Esophagus muscularis mucosa (tissue), 4 donors: ENCODE results near the gene DUSP6. TPM values are rescaled to one million over a fixed set of nuclear protein-coding genes. Genes with fewer than 3 reads are reported as not detected.

Experiments used
- DNase-seq: peaks from one replicate; pipeline ENCODE4 v3.0.0-alpha.2; 2017; ENCODE audit errors: extremely low spot score
- H3K27ac ChIP-seq, 4 donors: fragments of 200-600 bp; sonication (generic); replicated peaks in 1 of 4; 1 replicate in 3 of 4; 2 replicates in 1 of 4; pipeline ENCODE4 v1.5.1; 2016 to 2019; ENCODE audit warnings: mild to moderate bottlenecking in 1 of 4
- H3K27me3 ChIP-seq, 4 donors: fragments of 200-600 bp; sonication (generic); one replicate each; pipeline versions ENCODE4 v1.5.1 to v1.6.0; 2016 to 2019
- H3K36me3 ChIP-seq, 4 donors: fragments of 200-600 bp; sonication (generic); one replicate each; pipeline ENCODE4 v1.5.1; 2016 to 2019
- H3K4me1 ChIP-seq, 4 donors: fragments of 200-600 bp; sonication (generic); one replicate each; pipeline ENCODE4 v1.5.1; 2016 to 2019
- H3K4me3 ChIP-seq, 4 donors: fragments of 200-600 bp; sonication (generic); 1 replicate in 2 of 4; 2 replicates in 2 of 4; pipeline ENCODE4 v1.5.1; 2016 to 2019; ENCODE audit warnings: mild to moderate bottlenecking in 4 of 4, moderate library complexity in 1 of 4
- H3K9me3 ChIP-seq, 4 donors: fragments of 200-600 bp; sonication (generic); 1 replicate in 3 of 4; 2 replicates in 1 of 4; pipeline ENCODE4 v1.5.1; 2016 to 2019
- CTCF ChIP-seq, 3 experiments: fragments of 200-600 bp in 2 of 3; fragments of 450-650 bp in 1 of 3; sonication (generic) in 2 of 3; IDR thresholded peaks; one replicate each; pipeline ENCODE4 v1.5.1; 2017 to 2019; ENCODE audit warnings: antibody characterized with exemption in 3 of 3, mild to moderate bottlenecking in 2 of 3, moderate library complexity in 1 of 3
- EP300 ChIP-seq: sonication (generic); formaldehyde crosslinking; IDR thresholded peaks from one replicate; pipeline ENCODE4 v1.6.1; 2017; ENCODE audit warnings: antibody characterized with exemption
- POLR2A ChIP-seq: fragments of 450-650 bp; IDR thresholded peaks from one replicate; pipeline ENCODE4 v1.6.1; 2017; ENCODE audit warnings: antibody characterized with exemption, moderate library complexity, mild to moderate bottlenecking, low read depth
- POLR2AphosphoS5 ChIP-seq, 2 donors: sonication (generic); formaldehyde crosslinking; IDR thresholded peaks; one replicate each; pipeline ENCODE4 v1.6.1; 2017; ENCODE audit warnings: antibody characterized with exemption in 2 of 2
- WGBS: methylation state at CpG from one replicate; pipeline ENCODE4 v1.1.5; 2018; 5-methylcytosine and 5-hydroxymethylcytosine counted together
- intact Hi-C: fragments of 100-400 bp; cut with DNase I; formaldehyde crosslinking; loops from one replicate; pipeline ENCODE4 v1.15.1; 2023
- total RNA-seq, 4 donors: library from RNA; depleted of rRNA; stranded (reverse); fragments of >200 nt; gene quantifications; one replicate each; pipeline versions ENCODE4 v1.1.0 to v1.2.1, GENCODE V29; 2016

Gene DUSP6
- total RNA-seq, 4 donors from 2014 or later: 62.2 to 108 (median 77.4) TPM

DNA sequence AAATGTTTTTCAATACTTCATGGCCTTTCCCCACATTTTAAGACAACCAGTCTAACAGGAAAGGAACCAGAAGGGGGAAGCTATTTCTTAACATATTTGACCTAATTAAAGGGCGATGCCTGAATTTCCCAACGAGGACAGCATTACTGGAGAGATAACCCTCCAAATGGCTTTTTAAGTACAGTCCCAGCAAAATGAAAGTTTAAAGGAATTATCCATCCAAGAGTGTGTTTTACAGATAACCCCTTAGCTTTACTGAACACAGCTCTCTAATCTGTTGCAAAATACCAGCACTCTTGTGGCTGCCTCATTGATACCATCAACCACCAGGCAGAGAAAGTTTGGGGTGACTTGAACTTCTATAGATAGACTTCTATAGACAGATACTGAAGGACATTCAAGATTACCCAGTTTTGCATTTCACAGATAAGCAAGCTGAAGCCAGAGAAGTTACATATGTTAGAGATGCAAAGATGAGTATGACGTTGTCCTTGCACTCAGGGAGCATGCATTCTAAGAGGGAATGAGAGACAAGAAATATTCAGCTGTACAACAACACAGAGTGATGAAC lies 41.3 kb upstream of the DUSP6 start:
- Histone ChIP-seq H3K4me1 (peaks cover 18 to 37% (median 21%) of the 10 kb centered on the region in 4 donors), H3K9me3 (no peaks in the 10 kb centered on the region), H3K36me3 (no peaks in the 10 kb centered on the region), H3K27me3 (no peaks in the 10 kb centered on the region), H3K27ac (no peak overlapping the region), H3K4me3 (no peak overlapping the region)
- WGBS: 72% methylated on average over 3 of the region's 3 CpGs
- TF ChIP-seq POLR2AphosphoS5 (IDR thresholded peaks at IDR 0.05) (no peak), CTCF (IDR thresholded peaks at IDR 0.05) (no peak), EP300 (no peak), POLR2A (no peak)
- intact Hi-C loops: no loop called here
- DNase-seq: no peak

DNA sequence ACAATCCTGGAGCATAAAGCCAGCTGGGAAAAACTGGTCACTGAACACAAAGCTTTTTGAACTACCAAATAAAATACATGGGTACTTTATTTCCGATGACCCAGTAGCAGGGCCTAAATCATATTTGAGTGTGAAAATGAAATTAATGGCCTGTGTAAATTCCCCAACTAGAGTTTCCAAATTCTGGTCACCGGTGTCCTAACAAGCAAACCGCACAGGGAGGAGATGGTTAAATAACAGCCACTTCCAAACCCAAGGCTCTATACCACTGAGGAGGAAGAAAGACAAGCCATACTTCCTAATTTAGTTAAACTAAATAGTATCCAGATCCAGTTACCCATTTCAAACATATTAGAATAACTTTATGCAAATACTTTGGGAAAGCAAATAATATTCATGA lies 40.1 kb upstream of the DUSP6 start:
- no peak for TF ChIP-seq EP300
- TF ChIP-seq CTCF (IDR thresholded peaks at IDR 0.05): no peak
- TF ChIP-seq POLR2A: no peak
- TF ChIP-seq POLR2AphosphoS5 (IDR thresholded peaks at IDR 0.05): no peak

GRCh38 chr12:89391726-89392336 lies 39.5 kb upstream of the DUSP6 start:
- H3K9me3 ChIP-seq: no peaks in the 10 kb centered on the region
- 94% methylated on average over 6 of the region's 6 CpGs for WGBS
- intact Hi-C loops: no loop called here
- no peaks in the 10 kb centered on the region for H3K36me3 ChIP-seq
- no peak overlapping the region for H3K27ac ChIP-seq
- peaks cover 20 to 42% (median 24%) of the 10 kb centered on the region in 4 donors for H3K4me1 ChIP-seq
- H3K27me3 ChIP-seq: no peaks in the 10 kb centered on the region
- TF ChIP-seq POLR2AphosphoS5 (IDR thresholded peaks at IDR 0.05) (no peak), EP300 (no peak), CTCF (IDR thresholded peaks at IDR 0.05) (no peak)
- no peak overlapping the region for H3K4me3 ChIP-seq
- no peak for DNase-seq

More for the DNA sequence above, 40.1 kb upstream of the DUSP6 start:
- 91% methylated on average over 3 of the region's 3 CpGs for WGBS
- intact Hi-C loops: no loop called here
- no peak for DNase-seq
- H3K27ac ChIP-seq: no peak overlapping the region
- no peak overlapping the region for H3K4me3 ChIP-seq
- H3K36me3 ChIP-seq: no peaks in the 10 kb centered on the region
- H3K27me3 ChIP-seq: no peaks in the 10 kb centered on the region
- no peaks in the 10 kb centered on the region for H3K9me3 ChIP-seq
- H3K4me1 ChIP-seq: peaks cover 18 to 37% (median 21%) of the 10 kb centered on the region in 4 donors

DNA sequence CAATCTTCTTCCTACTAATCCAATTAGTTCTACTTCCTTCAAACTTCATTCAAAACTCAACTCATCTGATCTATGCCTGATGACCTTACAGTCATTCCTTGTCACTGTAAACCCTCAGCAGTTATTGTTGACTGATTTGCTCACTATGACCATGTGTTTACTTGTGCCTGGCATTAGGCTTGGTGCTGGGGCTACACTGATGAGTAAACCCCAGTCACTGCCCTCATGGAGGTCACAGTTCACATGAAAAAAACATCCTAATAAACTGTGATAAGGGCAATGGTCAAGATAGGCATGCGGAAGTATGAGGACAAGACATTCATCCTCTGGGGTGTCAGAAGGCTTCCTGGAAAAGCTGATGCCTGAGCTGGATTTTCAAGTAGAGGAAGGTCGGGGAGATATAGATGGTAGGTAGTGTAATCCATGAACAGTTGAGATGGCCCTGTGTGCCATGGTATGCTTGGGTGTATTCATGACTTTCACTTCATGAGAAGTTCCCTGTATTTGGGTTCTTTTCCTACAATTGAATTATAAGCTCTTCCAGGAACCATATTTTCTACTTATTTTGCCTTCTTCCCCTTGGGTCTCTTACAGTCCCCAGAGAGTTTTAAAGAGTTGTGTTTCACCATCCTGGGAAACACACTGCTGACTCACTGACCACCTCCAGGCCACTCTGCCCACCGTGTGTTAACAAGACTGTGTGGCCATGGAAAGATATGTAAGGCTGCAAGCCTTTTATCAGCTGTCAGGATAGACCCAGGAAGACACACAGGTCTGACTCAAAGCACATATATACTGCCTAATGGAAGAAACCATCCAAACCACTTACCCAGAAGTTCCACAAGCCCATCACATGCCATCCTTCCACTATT lies 38.7 kb upstream of the DUSP6 start:
- H3K4me3 ChIP-seq: no peak overlapping the region
- no peak for DNase-seq
- no peaks in the 10 kb centered on the region for H3K27me3 ChIP-seq
- intact Hi-C loops: no loop called here
- peaks cover 24 to 46% (median 31%) of the 10 kb centered on the region in 4 donors for H3K4me1 ChIP-seq
- peak overlapping the region; percentile 12 to 66 (median 54) for H3K27ac ChIP-seq
- WGBS: 88% methylated on average over 3 of the region's 3 CpGs
- no peak for TF ChIP-seq POLR2A
- no peak for TF ChIP-seq EP300
- no peak for TF ChIP-seq POLR2AphosphoS5 (IDR thresholded peaks at IDR 0.05)
- no peak for TF ChIP-seq CTCF (IDR thresholded peaks at IDR 0.05)
- no peaks in the 10 kb centered on the region for H3K9me3 ChIP-seq
- H3K36me3 ChIP-seq: no peaks in the 10 kb centered on the region
